Left forelimb (tissue), 1 donor: Measurements from ENCODE around the gene SH2D7.
"Not testable (repeated sequence)": the region's sequence is repeated elsewhere in the genome, so short reads cannot be mapped to it uniquely, and the experiment has no call there.

Experiments
- DNase-seq: peaks from one replicate; pipeline ENCODE4 v3.0.0-alpha.2; 2018; ENCODE audit warnings: low spot score

The SH2D7 gene

DNA sequence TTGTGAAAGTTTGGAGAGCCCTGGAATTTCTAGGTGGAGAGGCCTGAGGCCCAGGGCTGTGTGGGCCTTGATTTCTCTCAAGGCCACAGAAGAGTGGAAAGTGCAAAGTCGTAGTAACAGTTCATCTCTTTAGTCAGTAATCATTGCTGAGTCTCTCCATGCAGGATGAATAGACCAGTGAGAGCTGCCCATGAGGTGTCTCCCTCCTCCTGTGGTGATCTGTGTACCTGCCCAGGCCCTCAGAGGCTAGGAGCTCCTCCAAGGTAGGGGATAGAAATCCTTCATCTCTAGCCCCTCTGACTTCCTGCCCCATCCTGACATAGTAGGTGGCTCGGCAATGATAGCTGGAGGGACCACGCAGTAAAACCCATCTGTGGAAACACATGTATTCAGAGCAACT is 50.0 kb downstream of the SH2D7 start:
- no peak for DNase-seq

DNA sequence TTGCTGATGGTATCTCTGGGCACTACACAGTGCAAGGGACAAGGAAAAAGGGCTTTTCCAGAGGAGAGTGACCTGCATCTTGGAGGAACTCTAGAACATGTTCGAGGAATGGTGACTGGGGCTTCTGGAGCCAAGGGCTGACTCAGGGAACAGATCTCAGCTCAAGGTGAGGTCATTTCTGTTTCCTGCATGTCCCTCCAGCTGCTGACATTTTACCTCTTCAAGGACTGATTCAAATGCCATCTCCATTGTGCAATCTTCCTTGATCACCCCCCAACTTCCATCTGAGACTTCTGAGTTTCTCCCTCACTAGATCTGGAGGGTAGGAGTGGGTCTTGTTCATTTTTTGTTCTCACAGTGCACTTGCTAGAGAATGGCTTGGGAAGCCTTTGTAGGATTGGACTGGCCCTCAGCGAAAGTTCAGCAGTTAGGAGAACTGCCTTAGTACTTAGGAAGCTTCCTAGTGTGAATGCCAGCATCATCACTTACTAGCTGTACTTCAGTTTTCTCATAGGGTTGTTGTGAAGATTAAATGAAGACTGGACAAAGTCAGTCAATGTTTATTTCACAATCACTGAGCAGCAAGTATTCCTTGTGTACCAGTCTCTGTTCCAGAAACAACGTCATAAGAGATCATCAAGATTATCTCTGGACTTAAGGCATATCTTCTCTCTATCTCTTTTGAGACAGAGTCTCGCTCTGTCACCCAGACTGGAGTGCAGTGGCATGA is 54.2 kb downstream of the SH2D7 start:
- DNase-seq = no peak

DNA sequence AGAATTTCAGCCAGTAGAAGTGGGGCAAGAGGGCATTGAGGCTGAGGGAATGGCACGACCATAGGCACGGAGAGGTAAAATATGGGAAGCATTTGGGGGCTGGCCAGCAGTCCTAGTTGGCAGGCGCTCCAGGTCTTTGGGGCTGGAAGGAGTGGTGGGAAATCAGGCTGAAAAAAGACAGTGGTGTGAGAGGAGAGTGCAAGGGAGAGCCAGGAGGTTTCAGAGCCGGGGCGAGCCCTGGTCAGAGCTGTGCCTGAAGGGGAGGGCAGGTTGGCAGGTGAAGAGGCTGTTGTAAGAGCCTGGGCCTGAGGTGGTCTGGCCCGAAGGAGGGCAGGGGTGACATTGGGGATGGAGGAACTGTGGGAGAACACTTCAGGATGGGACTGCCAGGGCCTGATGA is 55.2 kb downstream of the SH2D7 start:
- DNase-seq = no peak

DNA sequence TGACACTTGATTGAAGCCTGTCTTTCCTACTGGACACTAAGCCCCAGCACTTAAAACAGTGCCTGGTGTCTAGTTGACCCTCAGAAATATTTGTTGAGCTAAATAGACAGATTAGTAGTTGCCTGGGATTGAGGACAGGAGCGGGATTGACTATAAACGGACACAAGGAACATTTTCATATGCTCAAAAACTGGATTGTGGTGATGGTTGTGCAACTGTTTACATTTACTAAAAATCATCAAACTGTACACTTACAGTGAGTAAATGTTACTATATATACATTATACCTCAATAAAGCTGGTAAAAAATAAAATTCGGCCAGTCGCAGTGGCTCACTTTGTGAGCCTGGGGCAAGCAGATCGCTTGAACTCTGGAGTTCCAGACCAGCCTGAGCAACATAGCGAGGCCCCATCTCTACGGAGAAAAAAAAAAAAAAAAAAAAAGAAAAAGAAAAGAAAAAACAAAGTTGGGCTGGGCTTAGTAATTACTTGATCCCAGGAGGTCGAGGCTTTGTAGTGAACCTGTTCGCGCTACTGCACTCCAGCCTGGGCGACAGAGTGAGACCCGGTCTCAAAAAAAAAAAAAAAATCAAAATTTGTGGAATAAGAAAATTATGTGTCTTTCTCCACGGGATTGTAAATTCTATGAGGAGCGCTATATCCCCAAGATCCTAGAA is 56.2 kb downstream of the SH2D7 start:
- DNase-seq = no peak

DNA sequence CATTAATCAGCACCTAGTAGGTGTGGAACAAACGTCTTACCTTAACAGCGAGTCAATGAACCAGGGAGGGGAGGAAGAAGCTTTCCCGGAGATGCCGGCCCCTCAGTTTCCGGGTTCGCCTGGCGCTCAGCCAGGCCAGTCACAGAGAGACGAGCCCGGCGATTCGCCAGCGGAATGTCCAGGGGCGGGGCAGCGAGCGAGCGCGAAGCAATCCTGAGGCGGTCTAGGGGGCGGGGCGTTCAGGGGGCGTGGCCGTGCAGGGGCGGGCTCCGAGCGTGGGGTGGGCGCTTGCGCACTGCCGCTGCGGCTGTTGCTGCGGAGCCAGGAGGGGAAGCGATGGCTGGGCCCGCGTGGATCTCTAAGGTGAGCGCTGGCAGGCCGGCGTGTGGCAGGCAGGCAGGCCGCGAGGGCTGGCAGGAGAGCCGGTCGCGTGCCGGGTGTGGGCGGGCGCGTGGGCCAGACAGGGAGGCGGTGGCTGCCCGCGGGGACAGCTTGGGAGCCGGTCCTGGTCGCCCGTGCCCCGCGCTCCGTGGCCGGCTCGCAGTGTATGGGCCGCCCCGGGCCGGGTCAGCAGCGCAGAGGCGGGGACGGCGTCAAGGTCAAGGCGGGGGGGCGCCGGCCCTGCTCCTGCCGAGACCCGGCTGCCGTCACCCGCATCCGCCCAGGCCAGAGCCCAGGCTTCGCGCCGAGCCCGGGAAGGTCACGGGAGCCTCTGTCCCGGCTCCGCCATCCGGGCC is 56.9 kb downstream of the SH2D7 start, which contains the start of gene IDH3A:
Gene IDH3A, plus strand, starts transcription at position 295 of the 737 bp plus-strand sequence. Its CDS starts 42 bp downstream, at position 337.
- peak; percentile 100 for DNase-seq

DNA sequence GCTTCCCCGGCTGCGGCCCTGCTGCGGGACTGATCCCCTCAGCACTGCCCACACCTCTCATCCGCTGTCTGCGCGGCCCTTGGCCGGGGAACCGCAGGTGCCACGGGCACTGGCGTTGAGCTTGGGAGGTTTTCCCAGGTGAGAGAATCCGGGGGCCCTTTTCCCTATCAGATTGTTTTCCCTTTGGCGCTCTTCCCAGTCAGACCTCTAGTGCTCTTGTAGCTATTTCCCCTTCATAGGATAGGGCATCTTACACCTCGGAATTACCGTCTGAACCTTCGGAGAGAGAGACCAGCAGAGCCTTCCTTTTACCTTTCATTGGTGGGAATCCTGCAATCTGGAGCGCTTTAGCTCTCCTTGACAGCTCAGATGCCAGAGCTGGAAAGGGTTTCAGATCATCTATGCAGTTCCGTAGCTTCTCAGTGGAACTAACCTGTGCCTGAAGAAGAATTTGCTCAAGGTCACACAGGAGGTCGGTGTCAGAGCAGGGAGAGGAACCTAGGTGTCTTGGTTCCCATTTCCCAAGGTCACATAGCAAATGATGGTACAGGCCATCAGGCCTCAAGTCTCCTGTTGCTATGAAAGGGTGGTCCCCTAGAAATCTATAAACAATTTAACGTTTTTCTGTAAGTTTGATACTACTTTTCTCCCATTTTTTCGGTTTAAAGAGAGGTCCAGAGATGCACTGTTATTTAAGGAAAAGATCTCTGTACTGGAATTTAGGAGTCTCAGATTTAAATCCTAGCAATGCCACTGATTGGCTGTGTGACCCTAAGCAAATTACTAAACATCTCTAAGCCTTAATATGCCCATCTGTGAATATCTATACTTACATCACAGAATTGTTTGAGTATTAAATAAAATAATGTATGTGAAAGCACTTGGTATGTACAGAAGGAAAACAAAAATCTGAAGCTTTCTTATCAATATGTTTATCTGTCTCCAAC is 57.7 kb downstream of the SH2D7 start:
- no peak for DNase-seq

DNA sequence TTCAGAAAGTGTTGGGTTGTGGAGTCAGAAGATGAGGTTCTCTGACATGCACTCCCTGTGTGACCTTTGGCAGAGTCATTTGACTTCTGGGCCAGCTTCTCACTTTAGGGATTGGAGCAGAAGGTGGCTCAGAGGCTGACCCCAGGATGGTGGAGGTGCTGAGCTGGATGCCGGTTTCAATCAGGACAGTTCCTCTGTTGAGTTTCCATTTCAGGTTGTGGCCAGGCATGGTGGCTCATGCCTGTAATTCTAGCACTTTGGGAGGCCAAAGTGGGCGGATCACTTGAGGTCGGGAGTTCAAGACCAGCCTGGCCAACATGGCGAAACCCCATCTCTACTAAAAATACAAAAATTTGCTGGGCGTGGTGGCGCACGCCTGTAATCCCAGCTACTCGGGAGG is 58.7 kb downstream of the SH2D7 start:
- not testable (repeated sequence) for DNase-seq
